Stimulated activated CD4-positive, alpha-beta T cell treated with anti-CD3 and anti-CD28 coated beads, Interleukin-2, amount 100 ng/mL, for 48 hours (primary cell): ENCODE data around the gene TMEM250.

Experiments
- DNase-seq, 2 donors: peaks; one replicate each; pipeline ENCODE4 v3.0.0-alpha.2; 2020

TMEM250 gene

DNA sequence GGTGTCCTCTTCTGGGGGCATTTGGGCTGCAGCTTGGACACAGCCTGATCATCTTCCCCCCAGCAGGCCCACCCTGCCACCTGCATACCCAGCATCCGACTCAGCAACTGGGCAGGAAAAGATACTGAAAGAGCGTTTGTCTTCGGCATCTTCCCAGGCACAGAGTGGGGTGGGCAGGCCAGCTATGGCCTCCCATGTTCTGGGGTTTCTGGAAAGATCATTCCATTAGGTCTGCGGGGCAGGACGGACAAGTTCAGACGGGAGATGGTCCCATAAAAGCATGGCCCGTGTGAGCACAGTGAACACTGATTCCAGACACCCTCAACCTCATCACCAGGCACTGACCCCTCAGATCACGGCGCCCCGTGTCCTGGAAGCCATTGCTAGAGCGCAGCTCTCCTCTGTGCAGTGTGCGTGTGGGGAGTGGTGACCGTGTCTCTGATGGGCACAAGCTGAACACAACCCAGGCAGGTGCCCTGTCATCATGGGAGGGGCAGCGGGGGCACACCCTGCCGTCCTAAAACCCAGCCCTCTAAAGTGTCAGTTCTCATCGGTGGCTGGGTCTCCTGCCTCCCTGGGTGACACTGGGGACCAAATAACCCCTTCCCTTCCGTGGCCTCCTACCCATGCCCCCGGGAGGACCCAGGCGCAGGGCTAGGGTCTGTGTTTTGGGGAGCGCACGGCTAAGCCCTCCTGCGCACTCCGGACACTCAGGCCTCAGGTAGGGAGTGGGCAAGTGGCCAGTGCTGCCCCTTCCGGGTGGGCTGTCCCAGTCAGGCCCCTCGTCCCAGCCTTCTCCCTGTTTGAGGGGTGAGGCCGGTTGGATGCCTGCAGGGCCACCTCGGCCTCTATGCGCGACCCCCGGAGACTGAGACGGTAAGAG, 13.2 kb upstream of the TMEM250 start:
- DNase-seq = no peak

DNA sequence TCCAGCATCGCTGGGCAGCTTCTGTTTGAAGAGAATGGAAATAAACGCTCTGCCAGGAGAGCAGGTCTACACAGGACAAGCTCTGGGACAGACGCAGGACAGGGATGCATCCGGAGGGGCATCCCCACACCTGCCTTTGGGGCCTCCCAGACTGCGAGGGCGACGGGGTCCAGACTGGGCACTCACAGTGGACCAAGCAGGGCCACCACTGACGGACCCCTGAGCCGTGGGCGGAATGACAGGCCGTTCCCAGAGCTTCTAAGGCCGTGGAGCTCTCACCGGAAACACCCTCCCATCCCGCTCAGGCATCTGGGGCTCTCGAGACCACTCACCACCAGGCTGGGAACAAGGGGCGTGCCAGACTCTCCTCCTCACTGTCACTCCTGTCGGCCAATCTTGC, 10.5 kb upstream of the TMEM250 start:
- DNase-seq = no peak

GRCh38 chr9:136128436-136128835, 9.8 kb upstream of the TMEM250 start:
- DNase-seq = no peak

GRCh38 chr9:136127313-136127712, 8.6 kb upstream of the TMEM250 start:
- no peak for DNase-seq

- DNase-seq = no peak
These were observed 6.5 kb upstream of the TMEM250 start for GRCh38 chr9:136124976-136125692.

DNA sequence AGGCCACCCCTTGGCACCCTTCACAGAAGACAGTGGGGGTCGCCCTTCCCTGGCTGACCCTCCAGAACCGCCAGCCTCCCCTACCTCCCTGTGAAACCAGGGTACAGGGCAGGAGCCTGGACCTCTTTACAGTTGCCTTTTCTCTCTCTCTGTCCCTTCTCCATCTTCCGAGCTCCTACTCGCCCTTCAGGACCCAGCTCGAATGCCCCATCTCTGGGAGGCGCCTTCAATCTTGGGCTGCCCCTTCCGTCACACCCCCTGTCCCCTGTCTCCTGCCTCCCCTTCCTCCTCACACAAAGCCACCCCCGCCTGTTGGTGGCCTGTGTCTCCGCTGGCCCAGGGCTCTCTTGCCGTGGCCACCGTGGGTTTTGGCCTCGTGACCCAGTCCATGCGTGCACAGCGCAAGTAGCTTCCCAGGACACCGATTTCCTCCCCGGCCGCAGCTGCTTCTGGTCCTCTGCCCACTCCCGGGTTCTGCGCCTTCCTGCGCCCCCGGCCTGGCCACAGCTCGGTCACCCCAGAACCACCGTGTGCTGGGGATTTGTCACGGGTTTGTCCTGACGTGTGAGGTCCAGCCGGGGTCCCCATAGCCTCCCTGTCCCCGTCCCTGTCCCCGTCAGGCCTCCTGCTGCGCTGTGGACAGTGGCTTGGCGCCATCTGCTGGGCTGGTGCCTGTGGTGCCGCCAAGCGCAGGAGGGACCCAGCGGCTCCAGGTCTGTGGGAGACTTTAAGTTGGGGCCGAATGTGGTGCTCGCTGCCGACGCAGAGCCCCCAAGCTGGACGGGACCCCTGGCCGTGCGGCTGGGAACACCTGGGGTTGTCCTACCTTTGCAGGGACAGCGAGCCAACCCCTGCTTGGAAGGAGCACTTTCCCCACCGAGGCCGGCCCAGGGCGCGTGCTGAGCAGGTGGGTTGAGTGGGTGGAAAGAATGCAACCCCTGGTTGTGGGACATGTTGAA, 4.0 kb upstream of the TMEM250 start:
- peak; percentile 74 to 81 for DNase-seq

DNA sequence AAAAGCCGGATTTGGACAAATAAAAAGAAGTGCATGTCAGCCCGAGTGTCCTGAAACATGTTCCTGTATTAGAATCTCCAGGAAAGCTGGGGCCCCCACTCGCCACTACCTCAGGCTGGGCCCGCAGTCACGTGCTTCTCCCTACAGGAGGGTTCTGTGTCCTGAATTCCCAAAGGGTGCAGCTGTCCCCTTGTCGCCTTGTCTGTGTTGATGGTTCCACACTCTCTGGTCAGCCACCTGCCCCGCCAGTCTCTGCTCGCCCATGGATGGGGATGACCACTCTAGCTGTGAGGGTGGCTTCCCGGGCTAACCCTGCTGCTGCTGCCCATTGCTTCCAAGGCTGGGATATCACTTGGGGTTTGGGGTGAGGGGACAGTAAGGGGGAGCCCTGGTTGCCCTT, 3.1 kb upstream of the TMEM250 start:
- no peak for DNase-seq

DNA sequence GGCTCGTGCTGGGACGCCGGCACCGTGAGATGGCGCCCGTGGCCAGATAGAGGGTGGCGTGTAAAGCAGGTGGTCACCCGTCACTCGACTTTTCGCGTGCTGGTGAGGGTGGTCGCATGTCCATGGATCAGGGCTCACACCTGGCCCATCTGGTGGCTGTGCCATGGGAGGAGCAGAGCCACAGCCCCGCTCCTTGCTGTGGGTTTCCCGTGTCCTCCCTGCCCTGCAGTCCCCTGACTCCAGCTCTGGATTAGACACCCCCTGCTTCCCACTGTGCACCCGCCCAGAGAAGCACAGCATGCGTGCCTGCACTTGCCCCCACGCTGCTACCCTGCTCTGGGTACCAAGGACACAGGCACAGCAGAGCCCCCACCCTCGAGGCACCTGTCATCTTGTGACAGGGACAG, 1.8 kb upstream of the TMEM250 start:
- no peak for DNase-seq

- no peak for DNase-seq
These were observed 1.3 kb upstream of the TMEM250 start for GRCh38 chr9:136119883-136120393.

DNA sequence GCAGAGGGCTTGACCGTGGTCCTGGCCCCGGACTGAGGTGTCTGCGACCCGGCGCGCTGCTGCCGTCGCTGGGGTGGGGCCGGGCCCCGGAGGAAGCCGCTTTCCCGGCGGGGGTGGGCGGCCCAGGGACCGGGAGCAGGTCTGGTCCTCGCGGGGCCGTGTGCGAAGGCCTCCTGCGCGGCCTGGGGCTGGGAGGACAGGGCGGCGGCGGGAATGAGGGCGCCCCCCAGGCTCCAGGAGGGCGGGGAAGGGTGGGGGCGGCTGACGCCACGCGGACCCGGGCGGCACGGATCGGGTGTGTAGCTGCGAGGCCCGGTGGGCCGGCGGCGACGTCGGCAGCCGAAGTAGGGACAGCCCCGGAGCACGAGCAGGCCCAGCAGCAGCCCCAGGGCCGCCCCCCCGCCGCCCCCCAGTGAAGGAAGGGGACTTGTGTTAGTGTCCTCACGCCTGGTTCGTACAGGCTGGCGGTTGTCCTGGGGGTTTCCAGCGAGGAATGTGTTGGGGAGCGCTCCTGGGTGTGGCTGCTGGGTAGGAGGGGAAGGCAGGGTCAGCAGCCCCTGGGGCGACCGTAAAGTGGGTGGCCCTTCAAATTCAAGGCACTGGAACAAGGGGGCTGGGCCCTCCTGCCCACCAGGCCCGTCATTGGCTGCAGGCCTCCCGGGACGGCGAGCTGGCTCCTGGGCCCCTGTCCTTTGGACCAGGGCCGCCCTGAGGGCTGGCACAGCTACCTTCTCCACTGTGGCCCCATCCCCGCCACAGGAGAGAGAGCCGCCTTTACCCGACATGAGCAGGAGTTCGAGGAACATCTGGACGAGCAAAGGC, 597 bp upstream of the TMEM250 start:
- no peak for DNase-seq

DNA sequence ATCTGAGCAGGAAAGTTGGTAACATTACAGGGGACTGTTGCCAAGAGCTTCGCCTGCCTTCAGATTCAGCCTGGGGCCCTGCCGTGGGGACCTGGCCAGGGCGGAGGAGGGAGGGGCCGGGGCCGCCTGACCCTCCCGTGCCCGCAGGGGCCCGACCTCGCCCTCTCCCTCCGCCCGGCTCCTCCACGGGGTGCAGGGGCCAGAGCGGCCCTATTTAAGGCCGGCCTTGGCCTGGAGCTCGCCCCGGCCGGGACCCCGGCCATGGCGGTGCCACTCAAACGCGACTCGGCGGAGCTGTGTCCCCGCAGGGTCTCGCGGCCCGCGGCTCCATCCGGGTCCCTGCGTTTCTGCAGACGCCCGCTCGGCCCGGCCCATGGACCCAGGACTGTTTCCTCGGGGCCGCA, 757 bp downstream of the TMEM250 start:
- DNase-seq = no peak

DNA sequence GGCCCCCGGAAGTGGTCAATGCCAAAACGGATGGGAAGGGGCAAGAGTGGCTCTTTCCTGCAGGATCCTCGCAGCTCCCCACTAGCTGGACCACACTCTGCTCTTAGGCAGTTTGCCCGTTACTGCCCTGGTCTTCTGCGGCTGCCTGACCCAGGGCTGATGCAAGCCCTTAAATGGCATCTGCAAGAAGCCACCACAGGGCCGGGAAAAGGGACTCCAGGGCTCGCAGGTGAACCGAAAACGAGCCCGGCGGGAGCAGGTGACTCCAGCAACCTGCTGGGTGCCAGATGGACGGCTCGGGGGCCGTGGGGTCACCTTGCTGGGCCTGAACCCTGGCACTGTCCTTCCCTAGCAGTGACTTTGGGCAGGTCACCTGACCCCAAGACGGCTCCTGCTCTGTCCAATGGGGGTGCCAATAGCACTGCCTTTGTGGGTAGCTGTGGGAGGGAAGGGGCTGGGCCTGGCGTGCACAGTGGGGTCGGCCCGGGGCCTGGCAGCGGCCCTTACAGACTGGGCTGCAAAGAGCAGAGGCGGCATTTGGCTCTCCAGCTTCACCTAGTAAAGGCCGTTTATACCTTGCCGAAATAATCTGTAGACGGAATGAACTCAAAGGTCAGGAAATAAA, 1.3 kb downstream of the TMEM250 start:
- DNase-seq = peak in 1 of 2 donors; percentile 34

DNA sequence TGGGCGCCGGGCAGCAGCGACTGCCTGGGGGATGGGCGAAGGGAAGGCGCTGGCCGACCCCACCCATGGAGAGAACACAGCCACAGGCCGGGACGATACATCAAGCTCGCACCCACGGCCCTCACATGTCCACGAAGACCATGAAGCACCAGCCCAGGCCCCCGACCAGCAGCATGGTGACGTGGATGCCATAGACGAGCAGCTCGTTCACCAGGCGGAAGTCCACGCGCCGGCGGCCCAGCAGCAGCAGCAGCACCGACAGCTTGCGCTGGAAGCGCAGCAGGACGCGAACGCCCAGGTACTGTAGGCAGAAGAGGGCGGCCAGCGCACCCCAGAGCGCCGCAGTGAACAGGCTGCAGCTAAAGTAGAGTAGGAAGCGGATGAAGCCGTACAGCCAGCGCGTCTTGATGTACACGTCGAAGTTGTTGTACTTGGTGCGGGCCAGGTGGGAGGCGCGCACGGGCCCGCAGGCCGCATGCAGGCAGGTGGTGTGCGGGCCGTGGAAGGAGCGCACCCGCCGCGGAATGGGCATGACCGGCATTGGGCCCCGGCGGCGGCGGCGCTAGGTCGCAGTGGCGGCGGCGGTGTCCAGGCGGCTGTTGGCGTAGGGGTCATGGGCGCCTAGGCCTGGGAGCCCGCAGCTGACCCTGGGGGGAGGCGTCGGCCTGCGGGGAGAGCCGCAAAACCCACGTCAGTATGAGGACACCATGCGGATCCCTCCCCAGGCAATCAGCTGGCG, 2.1 kb downstream of the TMEM250 start:
- DNase-seq = no peak

GRCh38 chr9:136115641-136116359, 2.9 kb downstream of the TMEM250 start:
- no peak for DNase-seq

DNA sequence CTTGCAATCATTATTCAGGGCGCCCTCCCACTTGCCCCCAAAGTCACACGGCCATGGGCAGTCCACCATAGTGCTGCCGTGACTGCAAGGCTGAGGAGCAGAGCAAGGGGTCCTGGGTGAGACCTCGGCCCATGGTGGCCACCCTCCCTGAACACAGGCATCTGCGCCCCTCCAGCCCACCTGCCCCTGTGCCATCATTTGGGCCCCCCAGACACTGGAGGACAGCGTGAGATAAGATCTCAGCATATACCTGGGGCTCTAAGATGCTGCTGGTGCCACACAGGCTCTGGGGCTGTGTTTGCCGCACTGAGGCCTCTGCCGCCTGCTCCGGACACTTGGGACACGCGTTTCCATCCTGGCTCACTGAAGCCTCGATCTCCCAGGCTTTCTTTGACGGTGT, 3.5 kb downstream of the TMEM250 start:
- DNase-seq = no peak

GRCh38 chr9:136114610-136115009, 4.1 kb downstream of the TMEM250 start:
- no peak for DNase-seq

DNA sequence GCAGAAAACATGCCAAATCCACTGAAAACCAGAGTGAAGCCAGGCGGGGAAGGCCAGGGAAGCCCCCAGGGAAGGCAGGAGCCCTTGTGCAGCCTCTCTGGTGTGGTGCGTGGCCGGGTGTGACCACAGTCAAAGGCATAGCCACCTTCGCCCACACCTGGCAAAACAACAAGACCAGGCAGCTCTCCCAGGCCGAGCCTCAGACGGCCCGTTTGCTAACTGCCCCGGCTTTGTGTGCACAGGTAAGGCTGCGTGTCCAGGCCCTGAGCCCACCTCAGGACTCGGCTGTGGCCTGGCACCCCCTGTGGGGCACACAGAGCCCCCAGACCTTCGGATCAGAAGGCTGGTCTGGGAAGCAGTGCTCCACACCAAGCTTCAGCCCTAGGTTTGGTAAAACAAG, 6.1 kb downstream of the TMEM250 start:
- DNase-seq = no peak

- DNase-seq = no peak
These were observed 6.8 kb downstream of the TMEM250 start for GRCh38 chr9:136111910-136112309.

- no peak for DNase-seq
These were observed 7.5 kb downstream of the TMEM250 start for GRCh38 chr9:136111190-136111589.
